T-cell (primary cell): ENCODE results near the gene IVL. TPM values are rescaled to one million over a fixed set of nuclear protein-coding genes. Genes with fewer than 3 reads are reported as not detected.
A peak's percentile ranks its signal among the peaks of the same experiment; 100 is the strongest.

Experiments
- ATAC-seq, 4 experiments: fragments of 200-7000 bp in 3 of 4; fragments of 150-1000 bp in 1 of 4; cut with Tn5 transposase; replicated peaks in 1 of 4; 1 replicate in 3 of 4; 2 replicates in 1 of 4; pipeline ENCODE4 v1.10.0; 2021; ENCODE audit warnings: moderate library complexity in 3 of 4, mild to moderate bottlenecking in 2 of 4, moderate number of reproducible peaks in 1 of 4
- CTCF ChIA-PET, 2 donors: fragments of 300-600 bp; sonication (Branson Sonifier 250); formaldehyde crosslinking; loops; one replicate each; lab custom pipeline; 2022; ENCODE audit warnings: antibody characterized with exemption in 2 of 2; lab: Charles Lee
- POLR2A ChIA-PET, 2 donors: fragments of 300-600 bp; sonication (Branson Sonifier 250); formaldehyde crosslinking; loops; one replicate each; lab custom pipeline; 2022; ENCODE audit warnings: antibody characterized with exemption in 2 of 2; lab: Charles Lee
- DNase-seq, 35 experiments: peaks; one replicate each; pipeline versions ENCODE4 v3.0.0 to v3.0.0-alpha.2; 2013 to 2023
- H3K27ac ChIP-seq: one replicate; pipeline ENCODE4 v1.5.1; 2013; ENCODE audit warnings: low read length
- H3K27me3 ChIP-seq, 2 experiments: replicated peaks in 1 of 2; 1 replicate in 1 of 2; 2 replicates in 1 of 2; pipeline versions ENCODE4 v1.6.1 to v1.7.0; 2013; ENCODE audit warnings: low read length in 1 of 2, mixed read lengths in 1 of 2; ENCODE audit not compliant: control insufficient read depth in 2 of 2, insufficient read depth in 2 of 2; ENCODE audit errors: extremely low read depth in 1 of 2
- H3K36me3 ChIP-seq, 2 donors: 1 replicate in 1 of 2; 2 replicates in 1 of 2; pipeline versions ENCODE4 v1.6.1 to v1.7.0; 2013; ENCODE audit warnings: low read length in 1 of 2; ENCODE audit not compliant: control insufficient read depth in 2 of 2, insufficient read depth in 1 of 2; ENCODE audit errors: extremely low read depth in 1 of 2
- H3K4me1 ChIP-seq, 2 experiments: 1 replicate in 1 of 2; 2 replicates in 1 of 2; pipeline versions ENCODE4 v1.6.1 to v1.7.0; 2013; ENCODE audit warnings: low read length in 2 of 2, mixed read lengths in 1 of 2; ENCODE audit not compliant: insufficient read depth in 2 of 2, control insufficient read depth in 1 of 2; ENCODE audit errors: extremely low read depth in 1 of 2
- H3K4me3 ChIP-seq, 2 donors: 1 replicate in 1 of 2; 2 replicates in 1 of 2; pipeline versions ENCODE4 v1.5.1 to v1.7.0; 2013; ENCODE audit warnings: mild to moderate bottlenecking in 2 of 2, low read length in 1 of 2, moderate library complexity in 1 of 2; ENCODE audit not compliant: control insufficient read depth in 1 of 2; ENCODE audit errors: extremely low read depth in 1 of 2
- H3K9me3 ChIP-seq: 2 replicates; pipeline ENCODE4 v1.7.0; 2013
- H3K27ac Mint-ChIP-seq, 2 donors: one replicate each; pipeline ENCODE4 v1.8.0; 2020 to 2021; ENCODE audit warnings: mild to moderate bottlenecking in 2 of 2, mixed read lengths in 2 of 2
- H3K27me3 Mint-ChIP-seq, 2 donors: one replicate each; pipeline ENCODE4 v1.8.0; 2021 to 2022; ENCODE audit warnings: mixed read lengths in 2 of 2
- H3K36me3 Mint-ChIP-seq: one replicate; pipeline ENCODE4 v1.8.0; 2021; ENCODE audit warnings: mixed read lengths
- H3K4me1 Mint-ChIP-seq, 3 donors: one replicate each; pipeline ENCODE4 v1.8.0; 2020 to 2022; ENCODE audit warnings: mixed read lengths in 3 of 3, mild to moderate bottlenecking in 1 of 3
- H3K4me3 Mint-ChIP-seq, 3 donors: one replicate each; pipeline ENCODE4 v1.8.0; 2020 to 2022; ENCODE audit warnings: mild to moderate bottlenecking in 3 of 3, mixed read lengths in 3 of 3, moderate library complexity in 3 of 3
- H3K9me3 Mint-ChIP-seq, 3 donors: one replicate each; pipeline ENCODE4 v1.8.0; 2020 to 2022; ENCODE audit warnings: mixed read lengths in 3 of 3
- WGBS: methylation state at CpG from one replicate; pipeline ENCODE4 v1.1.5; 2013; ENCODE audit warnings: missing lambda C conversion rate; ENCODE audit not compliant: insufficient coverage; 5-methylcytosine and 5-hydroxymethylcytosine counted together
- total RNA-seq, 35 experiments: library from RNA in 6 of 35; stranded (reverse) in 6 of 35; fragments of 120-200 nt in 1 of 35; gene quantifications; one replicate each; pipeline versions ENCODE4 v1.2.1 to v1.2.4 and lab custom pipeline; 2013 to 2026

IVL gene
- total RNA-seq, 5 donors from 2014 or later (not counting 1 experiment from before 2014, with no cell fraction given) = not detected

GRCh38 chr1:152869808-152870419 is 38.4 kb upstream of the IVL start:
- Mint-ChIP-seq H3K27ac (no peak overlapping the region), H3K9me3 (no peaks in the 10 kb centered on the region), H3K4me3 (no peak overlapping the region), H3K4me1 (no peaks in the 10 kb centered on the region), H3K36me3 (no peaks in the 10 kb centered on the region), H3K27me3 (peaks cover 8 to 10% of the 10 kb centered on the region in 2 donors)
- Histone ChIP-seq H3K27ac (no peak overlapping the region), H3K27me3 (peaks cover 0 to 21% of the 10 kb centered on the region in 2 experiments), H3K4me1 (no peaks in the 10 kb centered on the region), H3K36me3 (no peaks in the 10 kb centered on the region), H3K4me3 (no peak overlapping the region), H3K9me3 (no peaks in the 10 kb centered on the region)
- DNase-seq (peak in 32 of 35 experiments; percentile 6 to 67 (median 32)), ATAC-seq (peak in 2 of 4 experiments; percentile 38 to 53)
- CTCF ChIA-PET = interaction anchor here in 1 of 2 donors (1.1 kb wide), 1 partner anchor 8 kb away, joined by 4 read pairs; the partner anchor contains the start of gene SMCP
- 88% methylated on average over 2 of the region's 9 CpGs for WGBS
- POLR2A ChIA-PET = no interaction called here

GRCh38 chr1:152870831-152871730 is 37.3 kb upstream of the IVL start:
- DNase-seq = no peak
- H3K27me3 Mint-ChIP-seq = peaks cover 10 to 16% of the 10 kb centered on the region in 2 donors
- no peaks in the 10 kb centered on the region for H3K9me3 ChIP-seq
- no peak for ATAC-seq
- WGBS = no CpG with 5 or more reads among the region's 17 CpGs
- ChIA-PET CTCF (no interaction called here), POLR2A (interaction anchor here in 1 of 2 donors (0.9 kb wide), 1 partner anchor 404 kb away, joined by 4 read pairs; no protein-coding TSS in a partner anchor)
- H3K27ac ChIP-seq = no peak overlapping the region
- H3K36me3 Mint-ChIP-seq = no peaks in the 10 kb centered on the region
- H3K4me3 ChIP-seq = no peak overlapping the region
- H3K27me3 ChIP-seq = peaks cover 0 to 19% of the 10 kb centered on the region in 2 experiments
- H3K4me1 Mint-ChIP-seq = no peaks in the 10 kb centered on the region
- H3K27ac Mint-ChIP-seq = no peak overlapping the region
- no peaks in the 10 kb centered on the region for H3K36me3 ChIP-seq
- H3K9me3 Mint-ChIP-seq = no peaks in the 10 kb centered on the region
- H3K4me3 Mint-ChIP-seq = no peak overlapping the region
- no peaks in the 10 kb centered on the region for H3K4me1 ChIP-seq

GRCh38 chr1:152871731-152872126 is 36.6 kb upstream of the IVL start:
- CTCF ChIA-PET = no interaction called here
- DNase-seq (no peak), ATAC-seq (no peak)
- no peaks in the 10 kb centered on the region for H3K36me3 Mint-ChIP-seq
- no peaks in the 10 kb centered on the region for H3K4me1 Mint-ChIP-seq
- peaks cover 14 to 16% of the 10 kb centered on the region in 2 donors for H3K27me3 Mint-ChIP-seq
- no peak overlapping the region for H3K4me3 ChIP-seq
- H3K4me1 ChIP-seq = no peaks in the 10 kb centered on the region
- no peak overlapping the region for H3K27ac Mint-ChIP-seq
- no peak overlapping the region for H3K4me3 Mint-ChIP-seq
- POLR2A ChIA-PET = interaction anchor here in 1 of 2 donors (0.9 kb wide), 1 partner anchor 404 kb away, joined by 4 read pairs; no protein-coding TSS in a partner anchor
- H3K9me3 Mint-ChIP-seq = no peaks in the 10 kb centered on the region
- no peaks in the 10 kb centered on the region for H3K9me3 ChIP-seq
- no peaks in the 10 kb centered on the region for H3K36me3 ChIP-seq
- no peak overlapping the region for H3K27ac ChIP-seq
- WGBS = 89% methylated on average over 6 of the region's 6 CpGs
- peaks cover 0 to 19% of the 10 kb centered on the region in 2 experiments for H3K27me3 ChIP-seq

GRCh38 chr1:152873495-152873894 is 34.9 kb upstream of the IVL start:
- peaks cover 0 to 1% (median 0%) of the 10 kb centered on the region in 3 donors for H3K9me3 Mint-ChIP-seq
- no peaks in the 10 kb centered on the region for H3K36me3 ChIP-seq
- H3K4me1 Mint-ChIP-seq = no peaks in the 10 kb centered on the region
- no peaks in the 10 kb centered on the region for H3K9me3 ChIP-seq
- no peak overlapping the region for H3K27ac Mint-ChIP-seq
- ChIA-PET CTCF (interaction anchor here in 1 of 2 donors (1.3 kb wide), 1 partner anchor 415 kb away, joined by 8 read pairs; no protein-coding TSS in a partner anchor), POLR2A (no interaction called here)
- ATAC-seq = no peak
- no peaks in the 10 kb centered on the region for H3K36me3 Mint-ChIP-seq
- H3K4me1 ChIP-seq = no peaks in the 10 kb centered on the region
- peaks cover 19 to 28% of the 10 kb centered on the region in 2 donors for H3K27me3 Mint-ChIP-seq
- no peak overlapping the region for H3K27ac ChIP-seq
- no peak overlapping the region for H3K4me3 Mint-ChIP-seq
- H3K27me3 ChIP-seq = peaks cover 0 to 16% of the 10 kb centered on the region in 2 experiments
- no peak overlapping the region for H3K4me3 ChIP-seq
- no peak for DNase-seq

GRCh38 chr1:152876827-152877226 is 31.5 kb upstream of the IVL start:
- no peaks in the 10 kb centered on the region for H3K4me1 ChIP-seq
- peaks cover 0 to 5% (median 0%) of the 10 kb centered on the region in 3 donors for H3K4me1 Mint-ChIP-seq
- H3K27me3 ChIP-seq = peaks cover 0 to 5% of the 10 kb centered on the region in 2 experiments
- no peak overlapping the region for H3K27ac ChIP-seq
- DNase-seq = no peak
- H3K9me3 Mint-ChIP-seq = peaks cover 0 to 5% (median 0%) of the 10 kb centered on the region in 3 donors
- H3K9me3 ChIP-seq = no peaks in the 10 kb centered on the region
- no peaks in the 10 kb centered on the region for H3K36me3 ChIP-seq
- H3K36me3 Mint-ChIP-seq = no peaks in the 10 kb centered on the region
- ATAC-seq = no peak
- H3K27me3 Mint-ChIP-seq = peaks cover 19 to 34% of the 10 kb centered on the region in 2 donors
- no CpG with 5 or more reads among the region's 1 CpG for WGBS
- CTCF ChIA-PET = no interaction called here
- POLR2A ChIA-PET = no interaction called here
- no peak overlapping the region for H3K4me3 Mint-ChIP-seq
- H3K4me3 ChIP-seq = no peak overlapping the region
- no peak overlapping the region for H3K27ac Mint-ChIP-seq

- Histone ChIP-seq H3K9me3 (no peaks in the 10 kb centered on the region), H3K4me1 (no peaks in the 10 kb centered on the region), H3K4me3 (no peak within 1 kb of the TSS), H3K36me3 (no peaks in the 10 kb centered on the region), H3K27me3 (no peaks in the 10 kb centered on the region), H3K27ac (no peak within 1 kb of the TSS)
- Mint-ChIP-seq H3K4me3 (no peak within 1 kb of the TSS), H3K4me1 (peaks cover 0 to 5% (median 0%) of the 10 kb centered on the region in 3 donors), H3K27ac (no peak within 1 kb of the TSS), H3K36me3 (no peaks in the 10 kb centered on the region), H3K27me3 (peaks cover 15 to 31% of the 10 kb centered on the region in 2 donors), H3K9me3 (peaks cover 0 to 5% (median 0%) of the 10 kb centered on the region in 3 donors)
- CTCF ChIA-PET = interaction anchor here in 1 of 2 donors (1.0 kb wide), 1 partner anchor 8 kb away, joined by 4 read pairs; no protein-coding TSS in a partner anchor
- WGBS = 0% methylated on average over 1 of the region's 1 CpG
- DNase-seq (peak in 1 of 35 experiments; percentile 5), ATAC-seq (no peak)
- POLR2A ChIA-PET = no interaction called here
These were observed 30.3 kb upstream of the IVL start, which contains the start of gene SMCP for GRCh38 chr1:152878042-152878441. TSS of gene SMCP (plus strand) at chr1:152878322. CDS start at chr1:152884423, 6,101 bp downstream.
